ENCODE results near the gene METRNL.

- TF ChIP-seq, protein P1, sequence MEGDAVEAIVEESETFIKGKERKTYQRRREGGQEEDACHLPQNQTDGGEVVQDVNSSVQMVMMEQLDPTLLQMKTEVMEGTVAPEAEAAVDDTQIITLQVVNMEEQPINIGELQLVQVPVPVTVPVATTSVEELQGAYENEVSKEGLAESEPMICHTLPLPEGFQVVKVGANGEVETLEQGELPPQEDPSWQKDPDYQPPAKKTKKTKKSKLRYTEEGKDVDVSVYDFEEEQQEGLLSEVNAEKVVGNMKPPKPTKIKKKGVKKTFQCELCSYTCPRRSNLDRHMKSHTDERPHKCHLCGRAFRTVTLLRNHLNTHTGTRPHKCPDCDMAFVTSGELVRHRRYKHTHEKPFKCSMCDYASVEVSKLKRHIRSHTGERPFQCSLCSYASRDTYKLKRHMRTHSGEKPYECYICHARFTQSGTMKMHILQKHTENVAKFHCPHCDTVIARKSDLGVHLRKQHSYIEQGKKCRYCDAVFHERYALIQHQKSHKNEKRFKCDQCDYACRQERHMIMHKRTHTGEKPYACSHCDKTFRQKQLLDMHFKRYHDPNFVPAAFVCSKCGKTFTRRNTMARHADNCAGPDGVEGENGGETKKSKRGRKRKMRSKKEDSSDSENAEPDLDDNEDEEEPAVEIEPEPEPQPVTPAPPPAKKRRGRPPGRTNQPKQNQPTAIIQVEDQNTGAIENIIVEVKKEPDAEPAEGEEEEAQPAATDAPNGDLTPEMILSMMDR (IDR thresholded peaks at IDR 0.05), result no peak
- TF ChIP-seq POLR2A (IDR thresholded peaks at IDR 0.05), result no peak
These were observed 30.0 kb downstream of the METRNL start for GRCh38 chr17:83109386-83109785.

Data from esophagus squamous epithelium (tissue), 4 donors.